HG02642 (cell line): ENCODE measurements around the gene FAIM.
A peak's percentile ranks its signal among the peaks of the same experiment; 100 is the strongest.
"Not testable (repeated sequence)": the region's sequence is repeated elsewhere in the genome, so short reads cannot be mapped to it uniquely, and the experiment has no call there.

Experiments used
- ATAC-seq: cut with Tn5 transposase; IDR thresholded peaks from one replicate; pipeline ENCODE4 v1.9.1; 2021; ENCODE audit warnings: mild to moderate bottlenecking; ENCODE audit not compliant: unreplicated experiment, poor library complexity

Gene FAIM, protein sequence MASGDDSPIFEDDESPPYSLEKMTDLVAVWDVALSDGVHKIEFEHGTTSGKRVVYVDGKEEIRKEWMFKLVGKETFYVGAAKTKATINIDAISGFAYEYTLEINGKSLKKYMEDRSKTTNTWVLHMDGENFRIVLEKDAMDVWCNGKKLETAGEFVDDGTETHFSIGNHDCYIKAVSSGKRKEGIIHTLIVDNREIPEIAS

DNA sequence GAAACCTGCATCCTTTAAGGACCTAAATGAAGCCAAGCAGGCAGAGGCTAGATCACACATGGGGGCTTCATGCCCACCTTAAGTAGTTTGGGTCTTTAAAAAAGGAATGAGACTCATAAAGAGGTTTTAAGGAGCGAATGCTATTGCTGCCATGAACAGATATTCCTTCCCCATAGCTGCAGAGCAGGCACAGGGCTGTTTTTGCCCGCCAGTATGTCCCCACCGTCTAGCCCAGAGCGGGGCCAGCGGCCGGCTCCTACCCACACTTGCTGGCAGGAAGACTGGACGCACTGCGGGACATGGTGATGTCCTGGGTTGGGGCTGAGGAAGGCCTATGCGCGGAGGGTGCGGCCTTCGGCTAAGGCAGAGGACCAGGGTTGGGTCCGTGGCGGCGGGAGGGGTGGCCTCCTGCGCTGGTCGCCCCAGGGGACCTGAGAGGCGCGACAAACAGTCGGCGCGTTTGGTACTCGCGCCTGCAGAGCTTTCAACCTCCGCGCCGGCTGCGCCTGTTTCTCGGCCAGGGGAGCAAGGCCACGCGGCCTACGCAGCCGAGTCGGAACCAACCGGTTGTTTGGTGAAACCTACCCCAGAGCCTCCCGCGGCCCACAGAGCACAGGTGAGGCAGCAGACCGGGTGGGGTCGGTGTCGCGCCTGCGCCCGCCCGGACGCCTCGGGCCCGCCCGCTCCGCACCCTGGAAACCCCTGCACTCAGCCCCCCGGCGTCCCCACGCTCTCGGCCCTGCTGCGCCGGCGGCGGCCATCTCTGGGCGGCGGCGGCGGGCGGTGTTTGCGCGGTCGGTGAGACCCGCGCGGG, at the start of gene FAIM:
TSS of gene FAIM (plus strand) at position 450 of the 814 bp plus-strand sequence. CDS start 10,956 bp downstream, outside the sequence.
- ATAC-seq: peak; percentile 76

DNA sequence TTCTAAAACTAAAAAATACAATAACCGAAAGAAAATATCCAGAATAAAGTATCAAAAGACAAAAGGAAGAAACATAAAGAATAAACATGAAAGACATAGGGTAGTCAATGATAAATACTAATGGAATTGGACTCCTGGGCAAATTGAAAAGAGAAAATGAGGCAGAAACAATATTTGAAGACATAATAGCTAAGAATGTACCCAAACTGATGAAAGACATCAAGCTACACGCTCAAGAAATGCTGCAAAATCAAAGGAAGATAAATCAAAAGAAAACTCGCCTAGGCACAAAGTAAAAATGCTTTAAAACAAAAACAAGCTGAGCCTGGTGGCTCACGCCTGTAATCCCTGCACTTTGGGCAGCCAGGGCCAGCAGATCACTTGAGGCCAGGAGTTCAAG, 49.4 kb upstream of the FAIM start:
- ATAC-seq: no peak

DNA sequence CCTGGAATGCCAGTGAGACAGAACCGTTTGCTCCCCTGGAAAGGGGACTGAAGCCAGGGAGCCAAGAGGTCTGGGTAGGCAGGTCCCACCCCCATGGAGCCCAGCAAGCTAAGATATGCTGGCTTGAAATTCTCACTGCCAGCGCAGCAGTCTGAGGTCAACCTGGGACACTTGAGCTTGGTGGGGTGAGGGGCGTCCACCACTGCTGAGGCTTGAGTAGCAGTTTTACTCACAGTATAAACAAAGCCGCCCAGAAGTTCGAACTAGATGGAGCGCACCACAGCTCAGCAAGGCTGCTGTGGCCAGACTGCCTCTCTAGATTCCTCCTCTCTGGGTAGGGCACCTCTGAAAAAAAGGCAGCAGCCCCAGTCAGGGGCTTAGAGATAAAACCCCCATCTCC, 48.1 kb upstream of the FAIM start:
- ATAC-seq: no peak

DNA sequence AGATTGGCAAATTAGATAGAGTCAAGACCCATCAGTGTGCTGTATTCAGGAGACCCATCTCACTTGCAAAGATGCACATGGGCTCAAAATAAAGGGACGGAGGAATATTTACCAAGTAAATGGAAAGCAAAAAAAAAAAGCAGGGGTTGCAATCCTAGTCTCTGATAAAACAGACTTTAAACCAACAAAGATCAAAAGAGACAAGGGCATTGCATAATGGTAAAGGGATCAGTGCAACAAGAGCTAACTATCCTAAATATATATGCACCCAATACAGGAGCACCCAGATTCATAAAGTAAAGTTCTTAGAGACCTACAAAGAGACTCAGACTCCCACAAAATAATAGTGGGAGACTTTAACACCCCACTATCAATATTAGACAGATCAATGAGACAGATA, 45.7 kb upstream of the FAIM start:
- ATAC-seq: not testable (repeated sequence)

DNA sequence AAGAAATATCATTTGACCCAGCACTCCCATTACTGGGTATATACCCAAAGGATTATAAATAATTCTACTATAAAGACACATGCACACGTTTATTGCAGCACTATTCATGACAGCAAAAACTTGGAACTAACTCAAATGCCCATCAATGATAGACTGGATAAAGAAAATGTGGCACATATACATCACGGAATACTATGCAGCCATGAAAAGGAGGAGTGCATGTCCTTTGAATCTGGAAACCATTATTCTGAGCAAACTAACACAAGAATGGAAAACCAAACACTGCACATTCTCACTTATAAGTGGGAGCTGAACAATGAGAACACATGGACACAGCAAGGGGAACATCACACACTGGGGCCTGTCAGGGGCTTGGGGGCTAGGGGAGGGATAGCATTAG, 42.3 kb upstream of the FAIM start:
- ATAC-seq: not testable (repeated sequence)

DNA sequence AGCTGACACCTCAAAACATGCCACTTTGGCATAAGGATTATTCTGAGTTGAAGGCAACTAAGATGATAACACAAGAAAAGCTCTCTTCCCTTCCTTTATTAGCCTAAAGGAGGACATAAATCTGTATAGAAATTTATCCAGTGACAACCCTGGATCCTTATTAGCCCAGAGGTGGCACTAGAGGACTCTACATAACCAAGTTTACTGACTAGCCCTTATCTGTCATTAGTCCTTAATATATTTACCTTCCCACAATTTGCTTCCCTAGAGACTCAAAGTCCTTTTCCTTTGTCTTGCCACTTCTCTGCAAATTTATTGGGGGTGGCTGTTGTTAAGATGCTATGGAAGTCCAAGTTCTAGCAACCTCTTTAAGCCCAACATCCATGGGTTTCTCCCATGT, 41.2 kb upstream of the FAIM start:
- ATAC-seq: no peak

DNA sequence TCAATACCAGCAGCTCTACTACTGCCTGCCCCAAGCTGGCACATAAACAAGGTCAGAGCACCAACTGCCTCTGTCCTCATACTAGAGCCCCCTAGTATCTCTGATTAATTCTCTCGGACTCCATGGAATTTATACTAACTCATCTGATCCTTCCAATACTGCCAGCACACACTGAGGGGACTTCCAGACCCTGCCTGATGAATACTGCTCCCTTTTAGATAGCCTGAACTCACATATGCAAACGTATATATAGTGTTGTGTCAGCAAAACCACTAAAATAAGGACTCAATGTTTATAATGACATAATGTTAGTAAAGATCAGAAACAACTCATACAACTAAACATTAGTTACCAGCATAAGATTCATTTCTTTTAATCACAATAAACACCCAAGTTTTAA, 39.5 kb upstream of the FAIM start:
- no peak for ATAC-seq

DNA sequence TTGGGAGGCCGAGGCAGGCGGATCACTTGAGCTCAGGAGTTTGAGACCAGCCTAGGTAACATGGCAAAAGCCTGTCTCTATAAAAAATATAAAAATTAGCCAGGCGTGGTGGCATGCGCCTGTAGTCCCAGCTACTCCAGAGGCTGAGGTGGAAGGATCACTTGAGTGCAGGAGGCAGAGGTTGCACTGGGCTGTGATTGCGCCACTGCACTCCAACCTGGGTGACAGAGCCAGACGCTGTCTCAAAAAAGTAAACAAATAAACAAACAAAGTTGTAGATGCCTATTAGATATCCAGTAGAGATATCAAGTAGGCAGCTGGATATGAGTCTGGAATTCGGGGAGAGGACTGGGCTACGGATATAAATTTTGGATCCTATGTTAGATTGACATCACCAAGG, 38.9 kb upstream of the FAIM start:
- not testable (repeated sequence) for ATAC-seq

DNA sequence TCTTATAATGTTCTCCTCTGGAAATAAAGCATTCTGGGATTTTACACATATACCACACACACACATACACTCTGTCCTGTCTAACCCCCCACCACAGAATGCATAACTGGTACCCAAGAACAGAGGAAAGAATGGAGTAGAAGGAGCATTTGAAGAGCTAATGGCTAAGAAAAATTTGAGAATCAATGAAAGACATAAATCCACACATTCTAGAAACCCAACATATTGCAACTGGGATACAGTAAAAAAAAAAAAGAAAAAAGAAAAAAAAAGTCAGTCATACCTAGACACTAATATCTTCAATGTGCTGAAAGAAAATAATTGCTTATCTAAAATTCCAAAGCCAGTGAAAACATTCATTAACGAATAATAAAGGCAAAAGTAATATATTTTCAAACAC, 35.4 kb upstream of the FAIM start:
- ATAC-seq: no peak

DNA sequence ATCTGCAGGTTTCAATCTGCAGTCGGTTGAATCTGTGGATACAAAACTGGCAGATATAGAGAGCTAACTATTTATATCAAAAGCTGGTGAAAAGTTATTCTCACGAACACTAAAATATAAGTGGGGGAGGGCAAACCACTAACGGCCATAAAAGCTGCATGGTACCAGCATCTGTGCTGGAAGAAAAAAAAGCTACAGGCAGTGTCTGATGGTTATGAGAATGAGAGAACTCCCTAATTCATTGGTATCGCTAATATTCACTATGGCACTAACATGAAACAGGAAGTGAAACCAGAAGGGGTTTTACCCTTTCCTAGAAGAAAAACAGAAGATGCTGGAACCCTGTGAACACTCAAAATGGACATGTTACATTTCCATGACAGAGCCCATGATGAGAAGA, 30.4 kb upstream of the FAIM start:
- ATAC-seq: peak; percentile 92

DNA sequence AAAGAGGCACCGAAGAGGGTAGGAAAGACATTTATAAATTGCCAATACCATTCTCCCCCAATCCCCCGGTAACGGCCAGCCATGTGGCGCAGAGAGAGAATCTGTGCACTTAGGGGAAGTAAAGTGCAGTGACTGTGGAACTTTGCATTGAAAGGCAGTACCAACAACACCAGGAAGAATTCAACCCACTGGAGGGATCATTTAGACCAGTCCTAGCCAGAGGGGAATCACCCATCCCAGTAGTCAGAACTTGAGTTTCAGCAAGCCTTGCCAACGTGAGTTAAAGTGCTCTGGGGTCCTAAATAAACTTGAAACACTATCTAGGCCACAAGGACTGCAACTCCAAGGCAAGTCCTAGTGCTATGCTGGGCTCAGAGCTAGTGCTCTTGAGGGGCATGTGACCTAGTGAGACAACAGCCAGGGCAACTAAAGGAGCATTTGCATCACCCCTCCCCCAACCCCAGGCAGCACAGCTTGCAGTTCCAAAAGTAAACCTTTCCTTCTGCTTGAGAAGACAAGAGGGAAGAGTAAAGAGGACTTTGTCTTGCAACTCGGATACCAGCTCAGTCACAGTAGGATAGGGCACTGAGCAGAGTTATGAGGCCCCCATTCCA, 29.5 kb upstream of the FAIM start:
- no peak for ATAC-seq

DNA sequence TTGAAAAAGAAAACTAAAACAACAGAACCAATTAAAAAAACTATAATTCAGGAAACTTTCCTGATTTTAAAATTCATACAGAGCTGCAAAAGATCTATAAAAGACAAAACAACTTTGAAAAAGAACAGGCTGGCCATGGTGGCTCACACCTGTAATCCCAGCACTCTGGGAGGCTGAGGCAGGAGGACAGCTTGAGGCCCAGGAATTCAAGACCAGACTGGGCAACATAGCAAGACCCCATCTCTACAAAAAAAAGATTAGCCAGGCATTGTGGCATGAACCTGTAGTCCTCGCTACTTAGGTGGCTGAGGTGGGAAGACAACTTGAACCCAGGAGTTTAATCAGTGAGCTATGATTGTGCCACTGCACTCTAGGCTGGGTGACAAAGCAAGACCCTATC, 21.2 kb upstream of the FAIM start:
- no peak for ATAC-seq

DNA sequence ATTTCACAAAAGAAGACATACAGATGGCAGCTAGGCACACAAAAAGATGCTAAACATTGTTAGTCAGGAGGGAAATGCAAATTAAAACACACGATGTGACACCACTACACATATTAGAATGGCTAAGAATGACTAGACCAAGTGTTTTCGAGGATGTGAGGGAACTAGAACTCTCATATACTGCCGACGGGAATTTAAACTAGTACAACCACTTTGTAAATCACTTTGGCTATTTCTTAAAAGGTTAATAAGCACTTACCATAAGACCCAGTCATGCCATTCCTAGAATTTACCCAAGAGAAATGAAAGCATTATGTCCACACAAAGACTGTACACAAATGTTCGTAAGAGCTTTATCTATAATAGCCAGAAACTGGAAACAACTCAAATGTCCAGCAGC, 20.1 kb upstream of the FAIM start:
- no peak for ATAC-seq

DNA sequence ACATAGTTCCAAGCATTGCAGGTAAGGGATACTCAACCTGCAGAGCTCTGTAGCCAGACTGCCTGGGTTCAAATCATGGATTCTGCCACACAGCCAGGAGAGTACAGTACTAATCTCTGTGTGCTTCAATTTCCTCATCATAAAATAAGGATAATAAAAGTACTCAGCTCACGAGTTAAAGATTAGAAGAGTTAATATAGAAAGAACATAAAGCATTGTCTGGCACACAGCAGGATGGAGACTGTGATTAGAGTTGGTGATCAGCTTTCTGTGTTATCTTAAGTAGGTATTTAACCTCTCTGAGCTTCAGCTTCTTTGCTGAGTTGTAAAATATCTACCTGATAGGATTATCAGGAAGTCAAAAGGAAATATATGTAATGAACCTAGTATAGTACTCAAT, 17.2 kb upstream of the FAIM start:
- ATAC-seq: no peak

DNA sequence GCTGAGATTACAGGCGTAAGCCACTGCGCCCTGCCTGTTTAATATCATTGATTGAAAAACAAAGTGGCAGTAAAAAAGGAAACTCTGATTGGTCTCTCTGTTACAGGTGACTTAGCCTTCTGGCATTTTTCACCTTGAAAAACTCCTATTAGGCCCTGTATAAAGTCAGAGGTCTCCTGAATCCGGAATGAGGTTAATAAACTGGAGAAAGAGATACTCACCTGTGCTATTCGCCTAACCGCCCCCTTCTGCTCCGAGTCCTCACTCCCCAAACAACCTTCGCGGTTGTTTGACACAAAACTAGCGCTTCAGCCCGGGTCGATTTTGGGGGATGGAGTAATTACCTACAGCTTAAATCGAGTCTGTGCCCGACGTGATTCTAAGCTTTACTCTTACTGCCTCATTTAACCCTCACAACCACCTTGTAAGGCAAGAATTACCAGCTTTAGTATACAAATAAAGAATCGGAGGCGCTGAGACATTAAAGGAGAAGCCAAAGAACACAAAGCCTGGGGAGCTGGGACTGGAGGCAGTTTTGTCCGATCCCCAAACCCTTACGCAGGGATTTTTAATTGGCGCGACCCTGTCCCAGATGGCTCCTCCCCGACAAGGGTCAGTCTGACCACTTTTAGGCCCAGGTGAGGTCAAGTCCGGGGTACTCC, 15.0 kb upstream of the FAIM start:
- no peak for ATAC-seq

DNA sequence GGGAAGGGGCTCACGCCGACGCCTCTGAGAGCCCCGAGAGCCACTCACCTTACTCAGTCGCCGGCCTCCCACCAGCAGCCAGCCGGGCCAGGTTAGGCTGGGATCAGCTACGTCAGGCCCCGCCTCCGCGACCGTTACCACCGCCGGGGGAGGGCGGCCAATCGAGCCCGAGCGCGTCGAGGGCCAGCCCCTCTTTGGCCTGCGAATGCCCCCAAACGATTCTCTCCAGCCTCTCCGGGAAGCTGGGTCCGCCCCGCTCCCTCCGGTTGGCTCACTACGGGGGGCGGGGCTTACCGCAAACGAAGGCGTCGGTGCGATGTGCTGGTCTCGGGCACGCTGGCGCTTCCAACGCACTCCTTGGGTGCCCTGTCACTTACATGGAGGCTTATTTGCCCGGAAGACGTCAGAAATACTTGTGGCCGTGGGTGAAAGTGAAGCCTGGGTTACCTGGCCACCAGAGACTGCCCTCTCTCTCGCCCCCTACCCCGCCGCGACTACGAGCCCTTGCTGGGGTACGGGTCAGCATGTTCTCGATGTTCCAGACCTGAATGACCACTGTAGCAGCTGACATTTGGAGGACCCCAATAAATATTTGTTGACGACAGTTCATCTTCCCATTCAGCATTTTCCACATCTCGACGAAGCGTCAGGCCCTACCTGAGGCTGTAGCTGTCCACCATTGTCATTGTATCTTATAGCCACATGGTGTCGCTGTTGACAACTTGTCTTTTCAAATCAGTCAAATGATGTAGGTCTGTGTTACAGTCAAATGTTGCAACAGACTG, 14.2 kb upstream of the FAIM start, which contains the start of gene CEP70:
TSS of gene CEP70 (minus strand) at position 111 of the 785 bp plus-strand sequence. CDS start 21,333 bp downstream, outside the sequence.
- peak; percentile 93 for ATAC-seq

DNA sequence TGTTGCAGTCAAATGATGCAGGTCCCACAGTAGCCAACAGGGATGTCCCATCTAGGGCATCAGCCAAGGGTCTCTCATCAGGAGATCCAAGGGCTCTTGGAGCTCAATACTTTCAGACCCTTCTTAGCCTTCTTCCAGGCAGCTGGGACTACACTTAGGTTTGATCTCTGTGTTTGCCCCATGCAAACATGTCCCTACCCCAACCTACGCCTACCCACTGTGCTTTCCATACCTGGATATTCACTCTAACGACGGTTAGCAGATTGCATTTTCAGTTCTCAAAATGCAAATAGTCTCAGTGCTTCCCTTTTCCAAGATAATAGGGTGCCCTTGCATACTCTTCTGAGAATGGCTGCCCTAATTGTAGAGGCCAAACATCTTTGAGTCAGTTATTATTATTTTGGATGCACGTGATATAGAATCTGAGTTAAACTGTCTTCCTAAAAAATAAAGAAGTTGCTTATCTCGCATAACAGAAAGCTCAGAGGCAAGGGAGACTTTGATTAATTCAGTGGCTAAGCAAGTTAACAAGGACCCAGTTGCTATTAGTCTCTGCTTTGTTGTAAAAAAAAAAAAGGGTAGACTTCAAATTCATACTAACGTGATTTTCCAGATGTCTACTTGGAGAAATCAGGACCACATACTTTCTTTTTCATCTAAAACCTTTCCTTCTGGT, 13.5 kb upstream of the FAIM start:
- no peak for ATAC-seq

DNA sequence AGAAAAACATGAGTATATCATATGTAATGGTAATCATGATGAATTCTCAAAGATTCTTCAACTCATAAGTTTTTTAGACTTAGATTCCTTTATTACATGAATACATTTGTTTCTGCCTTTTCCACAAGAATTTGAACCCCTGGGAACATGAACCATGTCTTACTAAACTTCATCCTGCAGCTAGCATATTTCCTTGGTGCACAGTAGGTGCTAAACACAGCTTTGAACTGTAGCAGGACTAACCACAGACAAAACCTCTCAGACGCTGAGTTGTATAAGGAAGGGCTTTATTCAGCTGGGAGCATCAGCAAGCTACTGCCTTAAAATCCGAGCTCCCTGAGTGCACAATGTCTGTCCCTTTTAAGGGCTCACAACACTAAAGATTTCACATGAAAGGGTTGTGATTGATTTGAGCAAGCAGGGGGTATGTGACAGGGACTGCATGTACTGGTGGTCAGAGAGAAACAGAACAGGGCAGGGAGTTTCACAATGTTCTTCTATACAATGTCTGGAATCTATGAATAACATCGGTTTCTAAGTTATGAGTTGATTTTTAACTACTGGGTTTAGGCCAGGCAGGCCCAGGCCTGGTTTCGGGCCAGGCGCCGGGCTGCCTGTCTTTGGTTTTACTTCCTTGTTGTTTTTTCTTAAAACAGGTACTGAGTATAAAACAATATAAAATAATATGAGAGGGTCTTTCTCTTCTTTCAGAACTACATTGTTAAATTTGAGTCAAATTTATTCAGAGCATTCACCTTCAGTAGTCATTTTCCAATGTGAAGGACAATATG, 11.2 kb upstream of the FAIM start:
- ATAC-seq: not testable (repeated sequence)

DNA sequence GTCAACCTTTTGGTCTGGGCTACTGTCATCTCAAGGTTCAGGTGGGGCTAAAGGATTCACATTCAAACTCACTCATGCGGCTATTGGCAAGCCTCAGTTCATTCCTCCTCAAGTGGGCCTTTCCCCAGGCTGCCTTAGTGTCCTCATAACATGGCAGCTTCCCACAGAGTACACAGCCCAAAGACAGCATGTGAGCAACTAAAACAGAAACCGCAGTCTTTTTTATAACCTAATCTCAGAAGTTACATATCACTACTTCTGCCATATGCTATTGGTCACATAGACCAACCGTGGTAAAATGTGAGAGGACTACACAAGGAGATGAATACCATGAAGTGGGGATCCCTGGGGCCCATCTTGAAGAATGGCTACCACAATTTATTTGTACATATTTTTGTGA, 10.0 kb upstream of the FAIM start:
- no peak for ATAC-seq
